Ishikawa (cell line): Measurements from ENCODE around the gene APOL4.

Experiments
- CEBPB ChIP-seq: IDR thresholded peaks from 2 replicates; pipeline ENCODE4 v1.6.1; 2012
- CREB1 ChIP-seq: IDR thresholded peaks from 2 replicates; pipeline ENCODE4 v1.6.1; 2012; ENCODE audit warnings: low read depth
- EGR1 ChIP-seq: IDR thresholded peaks from 2 replicates; pipeline ENCODE4 v1.6.1; 2012
- EP300 ChIP-seq: IDR thresholded peaks from 2 replicates; pipeline ENCODE4 v1.6.1; 2012; ENCODE audit warnings: borderline replicate concordance
- FOXM1 ChIP-seq: IDR thresholded peaks from 2 replicates; pipeline ENCODE4 v1.6.1; 2012; ENCODE audit warnings: low read depth, borderline replicate concordance
- NFIC ChIP-seq: IDR thresholded peaks from 2 replicates; pipeline ENCODE4 v1.6.1; 2012
- RAD21 ChIP-seq: IDR thresholded peaks from 2 replicates; pipeline ENCODE4 v1.6.1; 2012; ENCODE audit warnings: low read depth
- TAF1 ChIP-seq: IDR thresholded peaks from 2 replicates; pipeline ENCODE4 v1.6.1; 2012; ENCODE audit warnings: low read depth, mild to moderate bottlenecking
- TCF12 ChIP-seq: IDR thresholded peaks from 2 replicates; pipeline ENCODE4 v1.6.1; 2012; ENCODE audit warnings: low read depth
- TEAD4 ChIP-seq: IDR thresholded peaks from 2 replicates; pipeline ENCODE4 v1.6.1; 2012
- YY1 ChIP-seq: IDR thresholded peaks from 2 replicates; pipeline ENCODE4 v1.6.1; 2012; ENCODE audit warnings: low read depth
- ZBTB7A ChIP-seq: IDR thresholded peaks from 2 replicates; pipeline ENCODE4 v1.6.1; 2012; ENCODE audit warnings: low read depth
- TF ChIP-seq, protein P1 (sequence below): IDR thresholded peaks from 2 replicates; pipeline ENCODE4 v1.6.1; 2012; ENCODE audit warnings: low read depth, mild to moderate bottlenecking
- TF ChIP-seq, protein P2 (sequence below): IDR thresholded peaks from 2 replicates; pipeline ENCODE4 v1.6.1; 2012
- TF ChIP-seq, protein P3 (sequence below): IDR thresholded peaks from 2 replicates; pipeline ENCODE4 v1.6.1; 2012

The APOL4 gene

DNA sequence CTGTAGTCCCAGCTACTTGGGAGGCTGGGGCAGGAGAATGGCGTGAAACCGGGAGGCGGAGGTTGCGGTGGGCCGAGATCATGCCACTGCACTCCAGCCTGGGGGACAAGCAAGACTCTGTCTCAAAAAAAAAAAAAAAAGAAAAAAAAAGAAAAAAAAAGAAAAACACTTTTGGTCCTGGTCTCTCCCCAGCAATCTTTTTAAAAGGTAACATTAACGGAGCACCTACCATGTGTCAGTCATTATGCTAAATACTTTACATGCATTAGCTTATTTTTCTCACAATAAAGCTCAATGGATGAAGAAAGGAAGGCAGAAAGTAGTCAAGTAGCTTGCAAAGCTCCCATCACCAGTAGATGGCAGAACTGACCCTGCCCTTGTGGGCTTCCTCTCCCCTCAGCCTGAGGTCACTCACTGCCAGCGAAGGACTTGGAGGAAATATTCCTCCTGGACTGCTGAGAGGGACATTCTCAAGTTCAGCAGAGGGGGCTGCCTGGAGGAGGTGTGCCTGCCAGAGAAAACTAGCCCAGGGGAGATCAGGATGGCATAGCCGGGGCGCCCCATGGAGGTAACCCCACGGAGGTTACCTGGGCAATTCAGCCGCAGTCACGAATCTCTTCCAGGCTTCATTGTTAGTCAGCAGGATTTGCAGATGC, 56.6 kb downstream of the APOL4 start:
- peak; percentile 87 for TF ChIP-seq RAD21
- TF ChIP-seq, protein P1, sequence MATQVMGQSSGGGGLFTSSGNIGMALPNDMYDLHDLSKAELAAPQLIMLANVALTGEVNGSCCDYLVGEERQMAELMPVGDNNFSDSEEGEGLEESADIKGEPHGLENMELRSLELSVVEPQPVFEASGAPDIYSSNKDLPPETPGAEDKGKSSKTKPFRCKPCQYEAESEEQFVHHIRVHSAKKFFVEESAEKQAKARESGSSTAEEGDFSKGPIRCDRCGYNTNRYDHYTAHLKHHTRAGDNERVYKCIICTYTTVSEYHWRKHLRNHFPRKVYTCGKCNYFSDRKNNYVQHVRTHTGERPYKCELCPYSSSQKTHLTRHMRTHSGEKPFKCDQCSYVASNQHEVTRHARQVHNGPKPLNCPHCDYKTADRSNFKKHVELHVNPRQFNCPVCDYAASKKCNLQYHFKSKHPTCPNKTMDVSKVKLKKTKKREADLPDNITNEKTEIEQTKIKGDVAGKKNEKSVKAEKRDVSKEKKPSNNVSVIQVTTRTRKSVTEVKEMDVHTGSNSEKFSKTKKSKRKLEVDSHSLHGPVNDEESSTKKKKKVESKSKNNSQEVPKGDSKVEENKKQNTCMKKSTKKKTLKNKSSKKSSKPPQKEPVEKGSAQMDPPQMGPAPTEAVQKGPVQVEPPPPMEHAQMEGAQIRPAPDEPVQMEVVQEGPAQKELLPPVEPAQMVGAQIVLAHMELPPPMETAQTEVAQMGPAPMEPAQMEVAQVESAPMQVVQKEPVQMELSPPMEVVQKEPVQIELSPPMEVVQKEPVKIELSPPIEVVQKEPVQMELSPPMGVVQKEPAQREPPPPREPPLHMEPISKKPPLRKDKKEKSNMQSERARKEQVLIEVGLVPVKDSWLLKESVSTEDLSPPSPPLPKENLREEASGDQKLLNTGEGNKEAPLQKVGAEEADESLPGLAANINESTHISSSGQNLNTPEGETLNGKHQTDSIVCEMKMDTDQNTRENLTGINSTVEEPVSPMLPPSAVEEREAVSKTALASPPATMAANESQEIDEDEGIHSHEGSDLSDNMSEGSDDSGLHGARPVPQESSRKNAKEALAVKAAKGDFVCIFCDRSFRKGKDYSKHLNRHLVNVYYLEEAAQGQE = no peak

DNA sequence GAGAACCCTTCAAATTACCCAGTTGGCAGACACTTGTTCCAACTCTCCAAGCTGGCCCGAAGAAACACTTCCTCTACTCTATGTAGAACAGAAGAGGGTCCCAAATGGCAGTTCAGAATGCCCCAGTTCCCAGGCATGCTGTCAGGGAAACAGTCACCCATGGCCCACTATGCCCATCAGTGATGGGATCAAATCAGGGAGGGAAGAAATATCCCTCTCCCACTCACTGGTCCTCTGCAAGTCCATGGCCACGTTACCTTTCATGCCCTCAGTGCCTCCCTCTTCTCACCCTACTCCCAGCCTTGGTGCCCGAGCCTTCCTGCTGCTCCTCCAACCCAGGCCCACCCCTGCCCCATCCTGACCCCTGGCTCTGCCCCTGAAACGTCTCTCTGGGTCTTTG, 57.7 kb downstream of the APOL4 start:
- TF ChIP-seq CREB1 (no peak), ZBTB7A (no peak), EP300 (no peak), RAD21 (no peak), TAF1 (no peak), YY1 (no peak), TEAD4 (no peak), TCF12 (no peak), FOXM1 (no peak), NFIC (no peak), CEBPB (no peak), EGR1 (no peak)
- TF ChIP-seq, protein P2, sequence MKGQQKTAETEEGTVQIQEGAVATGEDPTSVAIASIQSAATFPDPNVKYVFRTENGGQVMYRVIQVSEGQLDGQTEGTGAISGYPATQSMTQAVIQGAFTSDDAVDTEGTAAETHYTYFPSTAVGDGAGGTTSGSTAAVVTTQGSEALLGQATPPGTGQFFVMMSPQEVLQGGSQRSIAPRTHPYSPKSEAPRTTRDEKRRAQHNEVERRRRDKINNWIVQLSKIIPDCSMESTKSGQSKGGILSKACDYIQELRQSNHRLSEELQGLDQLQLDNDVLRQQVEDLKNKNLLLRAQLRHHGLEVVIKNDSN = no peak
- TF ChIP-seq, protein P3, sequence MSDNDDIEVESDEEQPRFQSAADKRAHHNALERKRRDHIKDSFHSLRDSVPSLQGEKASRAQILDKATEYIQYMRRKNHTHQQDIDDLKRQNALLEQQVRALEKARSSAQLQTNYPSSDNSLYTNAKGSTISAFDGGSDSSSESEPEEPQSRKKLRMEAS = no peak
- TF ChIP-seq, protein P1 = no peak

DNA sequence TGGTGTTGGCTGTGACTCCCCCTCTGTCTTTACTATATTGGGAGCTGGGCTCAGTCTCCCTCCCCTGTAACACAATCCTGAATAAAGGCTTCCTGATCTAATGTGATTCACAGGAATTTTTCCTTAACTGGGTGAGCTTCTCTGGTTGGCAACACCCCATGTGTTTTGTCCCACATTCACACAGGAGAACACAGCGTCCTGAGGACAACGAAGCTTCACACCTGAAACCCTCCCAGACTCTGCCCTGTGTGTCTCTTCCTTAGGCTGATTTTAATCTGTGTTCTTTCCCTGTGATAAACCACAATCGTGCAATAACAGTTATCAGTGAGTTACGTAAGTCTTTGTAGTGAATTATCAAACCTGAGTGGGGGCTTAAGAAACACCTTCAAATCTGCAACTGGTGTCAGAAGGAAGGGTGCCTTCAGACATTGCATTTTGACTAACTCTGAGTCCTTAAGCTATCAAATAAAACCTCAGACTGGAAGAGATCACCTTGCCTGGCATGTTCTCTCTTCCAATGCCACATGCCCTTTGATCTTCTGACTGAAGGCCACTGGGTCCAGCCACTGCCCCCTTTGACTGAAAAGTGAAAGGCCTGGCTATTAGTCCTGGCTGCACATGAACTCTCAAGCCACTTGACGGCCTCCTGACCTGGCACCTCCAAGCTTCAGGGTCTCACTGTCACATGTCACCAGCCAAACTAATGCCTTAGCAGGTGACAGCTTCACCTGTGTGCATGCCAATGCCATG, 58.4 kb downstream of the APOL4 start:
- TF ChIP-seq, protein P2 = no peak
- no peak for TF ChIP-seq YY1
- no peak for TF ChIP-seq CREB1
- TF ChIP-seq CEBPB = no peak
- no peak for TF ChIP-seq EP300
- TF ChIP-seq TAF1 = no peak
- TF ChIP-seq, protein P3 = no peak
- TF ChIP-seq EGR1 = no peak
- no peak for TF ChIP-seq RAD21
- no peak for TF ChIP-seq ZBTB7A
- no peak for TF ChIP-seq TCF12
- TF ChIP-seq TEAD4 = no peak
- TF ChIP-seq NFIC = no peak
- TF ChIP-seq FOXM1 = no peak
- TF ChIP-seq, protein P1 = no peak

DNA sequence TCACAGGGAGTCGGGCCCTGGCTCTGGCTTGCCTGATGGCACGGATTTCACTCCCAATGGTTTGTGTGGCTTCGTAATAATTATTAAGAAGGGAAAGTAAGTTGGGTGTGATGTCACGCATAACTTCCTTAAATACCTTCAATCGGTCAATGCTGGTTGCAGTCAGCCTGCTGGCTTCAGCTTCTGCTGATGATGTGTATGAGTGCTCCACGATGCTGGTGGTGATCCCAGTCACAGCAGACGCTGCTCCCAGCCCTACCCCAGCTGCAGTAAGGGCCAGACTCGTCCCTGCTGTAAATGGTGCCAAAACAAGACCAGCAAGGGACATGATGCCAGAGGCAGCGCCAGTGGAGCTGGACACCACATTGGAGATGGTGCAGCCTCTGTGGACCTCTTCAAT, 60.1 kb downstream of the APOL4 start:
- TF ChIP-seq TCF12 (no peak), RAD21 (no peak), CEBPB (no peak), TEAD4 (no peak), CREB1 (no peak), EP300 (no peak), YY1 (no peak), TAF1 (no peak), NFIC (no peak), ZBTB7A (no peak), EGR1 (no peak), FOXM1 (no peak)
- TF ChIP-seq, protein P3 = no peak
- TF ChIP-seq, protein P2 = no peak
- TF ChIP-seq, protein P1 = no peak
